ENCODE measurements around the gene SYT13.

- no peak for TF ChIP-seq PATZ1 (CRISPR knock-in tag; IDR thresholded peaks at IDR 0.05; ENCODE audit: borderline replicate concordance)
- no peak for TF ChIP-seq ZNF8 (CRISPR knock-in tag; IDR thresholded peaks at IDR 0.05)
- TF ChIP-seq, protein P1, sequence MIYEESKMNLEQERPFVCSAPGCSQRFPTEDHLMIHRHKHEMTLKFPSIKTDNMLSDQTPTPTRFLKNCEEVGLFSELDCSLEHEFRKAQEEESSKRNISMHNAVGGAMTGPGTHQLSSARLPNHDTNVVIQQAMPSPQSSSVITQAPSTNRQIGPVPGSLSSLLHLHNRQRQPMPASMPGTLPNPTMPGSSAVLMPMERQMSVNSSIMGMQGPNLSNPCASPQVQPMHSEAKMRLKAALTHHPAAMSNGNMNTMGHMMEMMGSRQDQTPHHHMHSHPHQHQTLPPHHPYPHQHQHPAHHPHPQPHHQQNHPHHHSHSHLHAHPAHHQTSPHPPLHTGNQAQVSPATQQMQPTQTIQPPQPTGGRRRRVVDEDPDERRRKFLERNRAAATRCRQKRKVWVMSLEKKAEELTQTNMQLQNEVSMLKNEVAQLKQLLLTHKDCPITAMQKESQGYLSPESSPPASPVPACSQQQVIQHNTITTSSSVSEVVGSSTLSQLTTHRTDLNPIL (CRISPR knock-in tag; IDR thresholded peaks at IDR 0.05; ENCODE audit: low read depth), result no peak
- no peak for TF ChIP-seq ARNTL (CRISPR knock-in tag; IDR thresholded peaks at IDR 0.05; ENCODE audit: borderline replicate concordance, low read depth)
- TF ChIP-seq ESRRG (CRISPR knock-in tag; IDR thresholded peaks at IDR 0.05), result no peak
- no peak for TF ChIP-seq RARB (CRISPR knock-in tag; IDR thresholded peaks at IDR 0.05)
- TF ChIP-seq, protein P2, sequence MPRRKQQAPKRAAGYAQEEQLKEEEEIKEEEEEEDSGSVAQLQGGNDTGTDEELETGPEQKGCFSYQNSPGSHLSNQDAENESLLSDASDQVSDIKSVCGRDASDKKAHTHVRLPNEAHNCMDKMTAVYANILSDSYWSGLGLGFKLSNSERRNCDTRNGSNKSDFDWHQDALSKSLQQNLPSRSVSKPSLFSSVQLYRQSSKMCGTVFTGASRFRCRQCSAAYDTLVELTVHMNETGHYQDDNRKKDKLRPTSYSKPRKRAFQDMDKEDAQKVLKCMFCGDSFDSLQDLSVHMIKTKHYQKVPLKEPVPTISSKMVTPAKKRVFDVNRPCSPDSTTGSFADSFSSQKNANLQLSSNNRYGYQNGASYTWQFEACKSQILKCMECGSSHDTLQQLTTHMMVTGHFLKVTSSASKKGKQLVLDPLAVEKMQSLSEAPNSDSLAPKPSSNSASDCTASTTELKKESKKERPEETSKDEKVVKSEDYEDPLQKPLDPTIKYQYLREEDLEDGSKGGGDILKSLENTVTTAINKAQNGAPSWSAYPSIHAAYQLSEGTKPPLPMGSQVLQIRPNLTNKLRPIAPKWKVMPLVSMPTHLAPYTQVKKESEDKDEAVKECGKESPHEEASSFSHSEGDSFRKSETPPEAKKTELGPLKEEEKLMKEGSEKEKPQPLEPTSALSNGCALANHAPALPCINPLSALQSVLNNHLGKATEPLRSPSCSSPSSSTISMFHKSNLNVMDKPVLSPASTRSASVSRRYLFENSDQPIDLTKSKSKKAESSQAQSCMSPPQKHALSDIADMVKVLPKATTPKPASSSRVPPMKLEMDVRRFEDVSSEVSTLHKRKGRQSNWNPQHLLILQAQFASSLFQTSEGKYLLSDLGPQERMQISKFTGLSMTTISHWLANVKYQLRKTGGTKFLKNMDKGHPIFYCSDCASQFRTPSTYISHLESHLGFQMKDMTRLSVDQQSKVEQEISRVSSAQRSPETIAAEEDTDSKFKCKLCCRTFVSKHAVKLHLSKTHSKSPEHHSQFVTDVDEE (CRISPR knock-in tag; IDR thresholded peaks at IDR 0.05), result no peak
- no peak for TF ChIP-seq ZFP30 (CRISPR knock-in tag; IDR thresholded peaks at IDR 0.05)
- no peak for TF ChIP-seq BACH2 (CRISPR knock-in tag; IDR thresholded peaks at IDR 0.05; ENCODE audit: borderline replicate concordance)
- no peak for TF ChIP-seq ZFP3 (CRISPR knock-in tag; IDR thresholded peaks at IDR 0.05)
- no peak for TF ChIP-seq ZNF565 (CRISPR knock-in tag; conservative IDR thresholded peaks at IDR 0.05; ENCODE audit: low read depth)
- no peak for TF ChIP-seq PPARA (CRISPR knock-in tag; IDR thresholded peaks at IDR 0.05; ENCODE audit: borderline replicate concordance)
- no peak for TF ChIP-seq TCF4 (CRISPR knock-in tag; IDR thresholded peaks at IDR 0.05; ENCODE audit: borderline replicate concordance)
Measured at GRCh38 chr11:45290586-45290985, 4.4 kb upstream of the SYT13 start.

Data from SK-N-SH treated with all-trans-retinoic acid at 6 μM for 48 hours (cell line).